Ishikawa (cell line): ENCODE data around the gene NME5.

Experiments
- CEBPB ChIP-seq: IDR thresholded peaks from 2 replicates; pipeline ENCODE4 v1.6.1; 2012
- CREB1 ChIP-seq: IDR thresholded peaks from 2 replicates; pipeline ENCODE4 v1.6.1; 2012; ENCODE audit warnings: low read depth
- EP300 ChIP-seq: IDR thresholded peaks from 2 replicates; pipeline ENCODE4 v1.6.1; 2012; ENCODE audit warnings: borderline replicate concordance
- RAD21 ChIP-seq: IDR thresholded peaks from 2 replicates; pipeline ENCODE4 v1.6.1; 2012; ENCODE audit warnings: low read depth
- TAF1 ChIP-seq: IDR thresholded peaks from 2 replicates; pipeline ENCODE4 v1.6.1; 2012; ENCODE audit warnings: low read depth, mild to moderate bottlenecking
- YY1 ChIP-seq: IDR thresholded peaks from 2 replicates; pipeline ENCODE4 v1.6.1; 2012; ENCODE audit warnings: low read depth

- TF ChIP-seq CREB1 (no peak), TAF1 (no peak), RAD21 (peak; percentile 58), EP300 (no peak), YY1 (no peak), CEBPB (no peak)
Measured at GRCh38 chr5:138180183-138180782, 41.1 kb upstream of the NME5 start.
